ENCODE results near the gene LHFPL3.

DNA sequence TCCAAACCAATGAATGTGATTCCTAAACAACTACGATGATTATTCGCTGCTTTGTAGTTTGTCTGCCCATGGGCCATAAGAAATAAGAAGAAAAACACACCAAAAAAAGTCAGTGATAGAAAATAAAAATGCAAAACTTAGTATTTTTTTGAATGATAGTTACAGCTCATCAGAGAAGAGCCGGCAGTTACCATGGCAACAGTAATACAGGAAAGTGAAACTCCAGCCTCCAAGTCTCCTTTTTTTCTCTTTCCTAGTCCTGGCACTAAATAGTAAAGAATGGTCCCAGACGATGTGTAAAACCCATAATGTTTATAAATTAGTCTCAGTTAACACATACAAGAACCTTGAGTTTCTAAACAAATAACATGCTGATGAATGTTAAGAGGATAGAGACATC lies 21.6 kb upstream of the LHFPL3 start:
- TF ChIP-seq, protein P1, sequence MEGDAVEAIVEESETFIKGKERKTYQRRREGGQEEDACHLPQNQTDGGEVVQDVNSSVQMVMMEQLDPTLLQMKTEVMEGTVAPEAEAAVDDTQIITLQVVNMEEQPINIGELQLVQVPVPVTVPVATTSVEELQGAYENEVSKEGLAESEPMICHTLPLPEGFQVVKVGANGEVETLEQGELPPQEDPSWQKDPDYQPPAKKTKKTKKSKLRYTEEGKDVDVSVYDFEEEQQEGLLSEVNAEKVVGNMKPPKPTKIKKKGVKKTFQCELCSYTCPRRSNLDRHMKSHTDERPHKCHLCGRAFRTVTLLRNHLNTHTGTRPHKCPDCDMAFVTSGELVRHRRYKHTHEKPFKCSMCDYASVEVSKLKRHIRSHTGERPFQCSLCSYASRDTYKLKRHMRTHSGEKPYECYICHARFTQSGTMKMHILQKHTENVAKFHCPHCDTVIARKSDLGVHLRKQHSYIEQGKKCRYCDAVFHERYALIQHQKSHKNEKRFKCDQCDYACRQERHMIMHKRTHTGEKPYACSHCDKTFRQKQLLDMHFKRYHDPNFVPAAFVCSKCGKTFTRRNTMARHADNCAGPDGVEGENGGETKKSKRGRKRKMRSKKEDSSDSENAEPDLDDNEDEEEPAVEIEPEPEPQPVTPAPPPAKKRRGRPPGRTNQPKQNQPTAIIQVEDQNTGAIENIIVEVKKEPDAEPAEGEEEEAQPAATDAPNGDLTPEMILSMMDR (IDR thresholded peaks at IDR 0.05; ENCODE audit: low read length), result no peak
- TF ChIP-seq EZH2 (IDR thresholded peaks at IDR 0.05; ENCODE audit: borderline replicate concordance, low read length), result no peak

Data from OCI-LY1 (cell line).